ENCODE measurements around the gene FGF14. TPM values are rescaled to one million over a fixed set of nuclear protein-coding genes. Genes with fewer than 3 reads are reported as not detected.

Gene FGF14
- total RNA-seq, 1 experiment from 2014 or later = 1.0 TPM

DNA sequence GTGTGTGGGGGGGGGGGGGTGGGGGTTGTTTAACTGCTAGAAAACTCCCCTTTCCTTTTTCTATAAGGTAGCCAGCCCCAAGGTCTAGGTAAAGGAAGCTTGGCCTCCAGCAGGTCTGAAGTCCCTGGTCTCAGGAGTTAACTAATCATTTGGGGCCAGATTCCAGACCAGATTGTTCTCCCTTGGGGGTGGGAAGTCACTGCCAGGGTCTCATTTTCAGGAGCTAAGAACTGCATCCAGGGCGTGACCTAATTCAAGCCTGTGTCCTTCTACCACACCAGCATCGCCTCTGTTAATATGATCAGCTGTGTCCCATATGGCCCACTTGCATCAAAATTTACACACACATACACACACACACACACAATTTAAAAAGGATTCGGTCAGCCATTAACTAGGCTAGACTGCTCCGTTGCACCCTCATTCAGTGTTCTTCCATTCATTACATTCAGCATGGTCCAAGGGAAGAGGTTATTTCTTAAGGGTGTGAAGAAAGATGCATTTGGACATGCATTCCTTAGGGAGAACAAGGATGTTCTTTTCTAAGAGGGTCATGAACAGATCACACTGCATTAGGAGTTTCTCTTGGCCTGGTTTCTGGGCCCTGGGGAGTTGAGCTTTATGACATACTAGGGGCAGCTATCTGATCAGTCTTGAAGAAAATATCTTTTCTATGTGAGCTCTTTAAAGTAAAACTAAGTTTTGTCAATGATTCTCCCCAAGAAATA, 91.0 kb downstream of the FGF14 start:
- DNase-seq (ENCODE audit: low spot score) = no peak

DNA sequence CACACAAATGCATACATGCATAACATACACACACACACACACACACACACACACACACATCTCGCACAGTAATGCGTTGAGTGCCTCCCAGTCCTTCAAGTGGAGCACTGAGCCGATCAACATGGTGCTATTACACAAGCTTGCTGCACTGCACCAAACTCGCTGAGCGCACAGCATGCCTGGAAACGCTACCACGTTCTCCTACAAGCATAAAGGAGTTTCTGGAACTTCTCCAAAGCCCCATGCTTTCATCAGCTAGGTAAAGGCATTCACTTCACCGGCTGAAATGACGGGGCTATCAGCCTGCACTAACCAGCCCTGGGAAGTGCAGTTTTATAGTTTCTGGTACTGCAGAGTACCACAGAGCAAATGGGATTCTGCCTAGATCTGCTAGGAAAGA, 92.7 kb downstream of the FGF14 start:
- DNase-seq (ENCODE audit: low spot score) = no peak

DNA sequence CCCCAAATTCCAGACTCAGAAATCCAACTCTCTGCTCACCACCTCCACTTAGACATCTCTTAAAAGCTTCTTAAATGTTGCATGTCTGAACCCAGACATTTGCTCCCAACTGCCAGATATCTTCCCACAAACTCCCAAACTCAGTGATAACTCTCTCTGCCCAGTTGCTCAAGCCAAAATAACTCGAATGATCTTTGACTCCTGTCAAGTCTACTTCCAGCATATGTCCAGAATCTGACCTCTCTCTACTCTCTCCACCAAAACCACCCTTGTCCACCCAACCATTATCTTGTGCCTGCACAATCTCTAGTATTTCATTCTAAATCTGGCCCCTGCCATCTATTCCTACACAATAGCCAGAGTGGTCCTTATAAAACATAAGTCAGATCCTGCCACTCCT, 99.3 kb downstream of the FGF14 start:
- no peak for DNase-seq (ENCODE audit: low spot score)

DNA sequence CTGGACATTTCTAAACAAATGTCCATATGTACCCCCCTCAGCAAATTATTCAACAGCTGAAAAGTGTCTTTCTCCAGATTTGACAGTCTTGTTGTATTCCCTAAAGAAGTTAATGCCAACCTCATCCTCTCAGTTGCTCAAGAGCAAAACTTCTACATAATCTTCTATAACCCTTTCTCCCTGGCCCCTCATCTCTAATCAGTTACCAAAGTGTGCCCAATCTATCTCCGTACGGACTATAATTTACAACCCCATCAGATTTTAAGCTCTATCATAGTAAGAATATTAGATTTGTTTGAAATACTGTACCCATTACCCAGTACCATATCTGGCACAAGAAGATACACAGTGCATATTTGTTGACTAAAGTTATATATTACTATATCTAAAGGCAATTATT, 101.5 kb downstream of the FGF14 start:
- DNase-seq (ENCODE audit: low spot score) = no peak

DNA sequence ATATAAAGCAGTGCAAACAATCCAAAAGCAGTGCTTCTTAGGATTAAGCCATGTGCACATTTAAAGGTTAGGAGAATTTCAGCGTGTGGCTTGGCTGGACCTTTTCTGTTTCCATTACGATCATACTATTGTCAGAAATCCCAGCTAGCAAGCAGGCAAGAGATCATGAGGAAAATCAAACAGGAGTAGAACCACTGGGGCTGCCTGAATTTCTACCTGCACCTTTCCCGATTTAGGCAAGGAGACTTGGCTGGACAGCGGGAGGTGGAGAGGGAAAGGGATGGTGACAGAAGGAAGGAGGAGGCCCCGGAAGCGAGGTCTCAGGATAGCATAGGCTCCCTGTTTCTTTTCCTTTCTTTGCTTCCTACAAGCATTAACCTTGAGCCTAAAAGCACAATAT, 102.5 kb downstream of the FGF14 start:
- DNase-seq (ENCODE audit: low spot score) = no peak

DNA sequence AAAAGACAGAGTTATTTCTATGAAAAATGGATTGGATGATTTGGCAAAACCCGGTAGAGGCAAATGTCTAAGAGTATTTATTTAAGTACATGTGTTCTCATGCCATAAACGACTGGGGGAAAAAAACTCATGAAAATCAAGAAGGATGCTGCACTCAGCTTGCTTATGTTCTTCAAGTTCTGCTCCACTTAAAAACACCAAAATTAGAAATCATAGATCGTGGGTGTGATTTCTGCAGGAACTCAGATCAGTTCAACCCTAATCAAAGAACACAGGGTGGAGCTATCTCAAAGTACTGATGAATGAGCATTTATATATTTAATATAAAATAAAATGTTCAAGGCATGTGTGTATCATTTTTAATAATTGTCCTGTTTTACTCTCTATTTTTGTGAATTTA, 103.8 kb downstream of the FGF14 start:
- no peak for DNase-seq (ENCODE audit: low spot score)

DNA sequence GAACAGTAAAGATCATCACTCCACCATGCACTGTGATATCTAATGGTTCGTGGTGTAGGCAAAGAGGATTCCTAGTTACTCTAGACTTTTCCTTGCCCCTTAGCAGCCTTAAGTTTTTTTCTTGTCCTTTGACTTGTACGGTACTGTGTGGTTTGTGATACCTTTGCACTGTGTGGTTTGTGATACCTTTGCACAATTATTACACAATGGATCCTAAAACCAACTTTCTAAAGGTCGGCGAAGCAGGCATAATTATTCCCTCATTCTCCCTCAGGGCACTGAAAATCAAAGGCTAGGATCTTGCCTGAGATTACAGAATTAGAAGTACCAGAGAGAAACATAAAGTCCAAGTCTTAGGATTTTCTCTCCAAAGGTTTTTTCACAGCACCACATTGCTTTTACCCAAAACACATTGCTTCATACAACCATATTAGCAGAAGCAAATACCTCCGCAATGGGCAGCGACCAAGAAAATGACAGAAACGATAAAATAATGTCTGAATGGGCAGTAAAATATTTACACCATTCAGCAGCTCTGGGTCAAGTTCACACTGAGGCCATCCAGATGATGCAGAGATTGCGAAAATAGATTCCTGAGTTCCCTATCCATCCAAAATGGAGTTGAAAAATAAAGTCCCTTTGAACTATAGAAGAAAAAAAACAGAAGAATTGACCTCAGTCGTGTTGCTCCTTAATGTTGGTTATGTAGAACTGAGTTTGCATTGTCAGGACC, 106.4 kb downstream of the FGF14 start:
- no peak for DNase-seq (ENCODE audit: low spot score)

DNA sequence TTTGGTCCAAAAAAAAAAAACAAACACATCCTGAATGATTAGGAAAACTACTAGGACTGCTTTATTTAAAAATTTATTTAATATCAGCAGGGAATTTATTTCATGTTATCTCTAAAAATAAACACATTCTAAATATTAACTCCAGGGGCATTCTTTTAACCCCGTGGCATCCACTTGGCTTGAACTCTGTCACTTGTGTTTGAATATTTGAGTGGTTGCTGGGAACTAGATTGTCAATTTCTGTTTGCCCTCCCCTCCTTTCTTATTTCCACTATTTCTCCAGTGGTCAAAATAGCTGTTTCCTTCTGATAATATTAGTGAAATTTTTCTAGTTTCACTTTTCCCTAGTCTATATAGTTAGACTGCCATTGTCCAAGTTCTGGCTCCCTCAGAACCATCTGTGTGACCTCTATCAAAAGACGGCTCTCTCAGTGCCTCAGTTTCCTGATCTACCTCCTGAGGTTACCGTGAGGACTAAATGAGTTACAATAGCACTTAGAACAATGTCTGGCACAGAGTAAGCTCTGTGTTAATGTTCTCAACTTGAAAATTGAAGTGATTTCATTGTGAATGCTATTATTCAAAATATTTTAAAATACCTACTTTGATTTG, 107.3 kb downstream of the FGF14 start:
- DNase-seq (ENCODE audit: low spot score) = no peak

DNA sequence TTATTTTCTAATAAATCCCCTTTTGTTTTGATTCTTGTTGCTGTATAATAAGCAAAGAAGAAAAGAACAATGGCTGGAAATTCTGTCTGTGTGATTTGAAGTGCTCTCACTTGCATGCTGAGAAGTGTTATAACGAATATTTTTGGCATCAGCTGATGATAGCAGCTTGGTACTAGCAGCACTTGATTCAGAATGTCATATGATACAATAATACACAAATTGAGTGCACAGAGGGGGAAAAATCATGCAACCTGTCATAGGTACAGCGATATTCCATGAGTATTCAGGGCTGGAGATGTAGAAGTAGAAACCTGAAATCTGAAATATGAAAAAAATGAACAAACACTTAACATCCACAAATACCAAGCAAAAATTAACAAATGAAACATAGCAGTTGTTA, 108.1 kb downstream of the FGF14 start:
- no peak for DNase-seq (ENCODE audit: low spot score)

DNA sequence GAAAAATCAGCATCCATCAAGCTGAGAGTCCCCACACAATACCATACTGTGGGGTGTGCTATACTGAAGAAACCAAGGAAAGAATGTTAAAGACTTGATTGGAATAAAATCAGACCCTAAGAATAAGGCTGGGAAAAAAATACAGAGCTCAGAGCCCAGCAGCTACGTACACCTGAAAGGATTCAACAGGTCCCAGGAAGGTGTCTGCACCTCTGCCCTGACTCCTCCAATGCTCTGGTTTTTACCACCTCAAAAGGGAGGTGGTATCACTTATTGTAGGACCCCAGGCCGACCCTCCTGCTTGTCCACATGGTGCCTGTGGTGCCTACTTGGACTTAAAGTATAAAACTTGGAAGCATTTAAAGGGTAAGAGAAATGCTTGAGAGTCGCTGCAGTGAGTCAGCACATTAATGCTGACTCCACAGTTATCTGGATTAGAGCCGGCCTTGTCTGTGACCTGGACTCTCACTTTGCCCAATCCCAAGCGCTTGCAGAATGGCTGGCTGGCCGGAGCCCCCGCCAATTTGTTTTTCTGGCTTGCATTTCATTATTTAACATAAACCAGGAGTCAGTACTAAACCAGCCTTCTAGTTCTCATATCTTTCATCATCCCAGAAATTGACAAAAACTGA, 110.1 kb downstream of the FGF14 start:
- no peak for DNase-seq (ENCODE audit: low spot score)

DNA sequence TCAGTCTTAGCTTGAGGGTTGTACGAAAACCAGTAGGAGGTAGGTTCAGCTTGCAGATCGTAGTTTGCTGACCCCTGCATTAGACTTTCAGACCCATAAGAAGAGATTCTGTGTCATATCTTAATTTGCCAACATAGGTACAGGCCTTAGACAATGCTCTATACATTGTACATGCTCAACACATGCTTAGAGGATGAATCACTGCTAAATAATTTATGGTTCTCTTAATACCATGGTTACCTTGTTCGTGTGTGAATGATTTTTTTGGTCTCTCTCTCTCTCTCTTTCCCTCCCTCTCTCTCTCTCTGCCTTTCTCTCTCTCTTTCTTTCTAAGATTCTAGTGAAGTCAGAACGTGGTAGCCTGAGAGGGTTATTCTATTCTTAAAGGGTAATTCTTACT, 112.2 kb downstream of the FGF14 start:
- no peak for DNase-seq (ENCODE audit: low spot score)

DNA sequence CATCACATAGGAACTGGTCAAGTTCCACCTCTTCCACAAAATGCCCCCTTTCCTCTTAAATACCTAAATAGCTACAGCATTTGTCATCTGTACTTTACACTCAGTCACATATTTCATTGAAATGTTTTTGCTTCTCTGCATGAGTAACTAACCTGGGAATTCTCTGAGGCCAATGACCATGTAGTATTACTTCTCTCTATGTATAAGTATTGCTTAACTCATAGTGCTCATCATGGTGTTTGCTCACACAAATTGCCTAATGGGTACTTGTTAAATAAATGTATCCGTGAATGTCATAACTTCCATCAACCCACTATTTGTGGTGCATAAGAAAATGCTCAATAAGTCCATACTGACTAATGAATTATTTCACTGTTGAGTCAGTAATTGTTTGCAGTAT, 115.5 kb downstream of the FGF14 start:
- DNase-seq (ENCODE audit: low spot score) = peak; percentile 5

DNA sequence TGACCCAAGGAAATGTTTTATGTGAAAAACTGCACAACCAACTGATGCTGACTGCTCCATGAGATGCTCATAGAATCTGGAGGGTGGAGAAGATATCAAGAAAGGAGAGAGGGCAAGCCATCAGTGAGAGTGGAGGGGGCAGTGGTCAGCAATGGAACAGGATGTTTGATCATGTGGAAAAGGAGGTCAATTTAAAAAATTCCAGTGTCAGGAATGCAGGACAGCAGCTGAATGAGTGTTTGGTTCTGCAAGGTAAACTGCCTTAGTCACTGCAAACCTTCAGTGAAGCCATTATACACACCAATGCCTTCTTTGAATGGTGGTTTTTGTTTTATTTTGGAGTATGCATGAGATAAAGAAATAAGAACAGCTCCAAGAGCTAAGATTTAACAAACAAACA, 121.5 kb downstream of the FGF14 start:
- DNase-seq (ENCODE audit: low spot score) = no peak

DNA sequence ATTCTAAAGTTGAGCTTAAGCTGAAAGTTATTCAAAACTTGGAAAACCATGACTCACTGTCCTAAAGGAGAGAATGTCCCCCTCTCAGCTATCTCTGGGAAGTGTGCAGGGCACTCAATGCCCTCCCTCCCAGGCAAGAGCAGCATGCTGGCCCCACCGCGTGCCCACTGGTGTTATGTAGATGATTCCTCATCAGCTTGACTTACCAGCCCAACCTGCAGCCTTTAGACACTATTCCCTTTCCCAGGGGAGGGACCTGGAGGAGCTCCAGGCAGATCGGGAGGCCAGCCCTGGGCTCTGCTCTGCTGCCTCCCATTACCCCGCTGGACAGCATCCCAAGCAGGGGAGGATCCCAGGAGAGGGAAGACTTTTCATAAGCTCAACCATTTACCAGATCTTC, 124.6 kb downstream of the FGF14 start:
- no peak for DNase-seq (ENCODE audit: low spot score)

DNA sequence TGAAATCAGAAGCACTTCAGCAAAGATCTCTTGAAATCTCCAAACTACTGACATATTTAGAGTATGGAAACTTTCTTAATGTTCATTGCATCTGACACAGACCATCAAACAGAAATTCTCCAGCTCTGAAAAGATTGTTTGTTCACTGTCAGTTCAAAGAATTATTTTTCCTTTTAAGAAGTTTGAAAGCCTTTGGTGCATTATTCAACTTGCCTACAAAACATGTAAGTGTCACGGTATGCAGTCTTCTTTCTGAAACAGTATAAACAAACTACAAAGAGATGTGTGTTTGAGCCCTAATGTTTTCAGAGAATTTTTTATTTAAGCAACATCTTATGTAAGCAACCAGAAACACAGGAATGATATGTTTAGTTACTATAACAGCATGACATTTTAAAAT, 125.4 kb downstream of the FGF14 start:
- no peak for DNase-seq (ENCODE audit: low spot score)

DNA sequence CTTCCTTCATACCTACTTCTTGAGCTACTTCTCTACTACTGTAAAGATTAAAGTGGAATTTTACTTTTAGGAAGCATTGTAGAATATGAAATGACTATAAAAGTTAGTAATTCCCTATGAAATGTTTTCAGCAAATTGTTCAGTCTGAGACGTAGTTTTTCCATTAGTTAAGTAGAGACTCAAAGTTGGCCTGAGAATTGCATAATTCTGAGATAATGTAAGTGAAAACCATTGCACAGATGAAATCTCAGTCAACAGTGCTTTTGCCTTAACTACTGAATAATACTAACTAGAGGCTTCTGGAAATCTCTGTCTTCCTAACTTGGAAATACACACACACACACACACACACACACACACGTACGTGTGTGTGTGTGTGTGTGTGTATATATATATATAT, 125.9 kb downstream of the FGF14 start:
- DNase-seq (ENCODE audit: low spot score) = no peak

DNA sequence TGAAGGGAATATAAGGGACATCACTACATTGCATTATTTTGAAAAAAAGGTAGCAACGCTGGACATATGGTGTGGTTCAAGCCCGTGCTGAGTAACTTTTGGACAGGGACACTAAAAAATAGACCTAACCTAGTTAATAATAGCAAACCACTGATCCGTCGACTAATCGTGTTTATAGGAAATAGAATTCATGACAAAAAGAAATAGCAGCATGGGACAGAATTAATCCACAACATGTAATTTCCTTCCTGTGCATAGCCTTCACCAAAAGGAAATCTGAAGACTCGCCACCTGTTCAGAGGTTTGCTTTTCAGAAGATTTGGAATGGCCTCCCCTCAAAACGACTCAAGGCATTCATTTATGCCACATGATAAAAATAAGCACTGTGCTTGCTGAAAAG, 128.7 kb downstream of the FGF14 start:
- DNase-seq (ENCODE audit: low spot score) = no peak

DNA sequence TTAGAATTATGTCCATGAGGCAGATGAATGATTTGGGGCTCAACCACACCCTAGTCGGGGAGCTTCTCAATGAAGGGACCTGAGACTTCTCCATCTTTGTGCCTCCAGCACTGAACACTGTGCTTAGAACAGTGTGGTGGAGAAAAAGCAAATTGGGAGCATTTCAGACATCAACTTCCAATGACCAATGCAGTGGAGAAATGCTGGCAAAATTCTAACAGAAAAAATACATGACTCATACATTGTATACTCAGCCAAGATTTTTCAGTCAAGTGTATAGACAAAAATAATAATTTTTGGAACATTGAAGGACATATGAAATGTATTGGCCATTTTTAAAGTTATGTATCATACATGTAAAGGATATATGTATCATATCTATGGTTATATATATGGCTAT, 134.7 kb downstream of the FGF14 start:
- no peak for DNase-seq (ENCODE audit: low spot score)

DNA sequence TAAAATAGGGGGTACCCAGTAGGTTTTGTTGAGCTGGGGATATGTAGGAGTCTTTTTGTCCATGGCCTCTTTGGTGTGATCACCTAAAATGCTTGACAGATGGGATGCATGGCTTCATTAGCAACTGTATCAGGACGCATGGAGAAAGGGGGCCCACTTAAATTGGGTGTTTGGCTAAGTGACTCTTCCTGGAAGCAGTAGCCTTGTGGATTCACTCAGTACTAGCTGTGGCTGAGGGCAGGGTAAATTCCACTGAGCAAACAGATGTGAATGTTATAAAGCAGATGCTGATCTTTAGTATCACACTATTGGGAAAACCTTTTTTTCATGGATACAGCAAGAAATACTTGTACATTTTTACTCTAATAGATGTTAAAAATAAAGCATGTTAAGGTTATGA, 140.0 kb downstream of the FGF14 start:
- no peak for DNase-seq (ENCODE audit: low spot score)

DNA sequence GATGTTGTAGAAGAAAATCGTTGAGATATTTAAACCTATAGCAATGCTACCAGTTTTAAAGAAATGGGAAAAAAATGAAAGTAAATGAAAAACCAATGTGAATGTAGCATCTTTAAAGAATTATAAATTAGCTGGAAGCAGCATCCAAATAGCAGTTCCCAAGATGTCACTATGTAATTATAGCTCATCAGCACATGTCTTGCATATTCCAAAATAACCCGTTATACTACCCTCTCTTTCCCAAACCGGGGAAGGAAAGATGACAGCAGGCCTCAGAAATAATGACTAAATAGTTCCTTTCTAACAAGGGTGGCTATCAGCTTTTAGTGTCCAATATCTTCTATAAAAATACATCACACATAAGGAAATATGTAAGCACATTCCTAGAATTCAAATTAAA, 140.5 kb downstream of the FGF14 start:
- DNase-seq (ENCODE audit: low spot score) = no peak

DNA sequence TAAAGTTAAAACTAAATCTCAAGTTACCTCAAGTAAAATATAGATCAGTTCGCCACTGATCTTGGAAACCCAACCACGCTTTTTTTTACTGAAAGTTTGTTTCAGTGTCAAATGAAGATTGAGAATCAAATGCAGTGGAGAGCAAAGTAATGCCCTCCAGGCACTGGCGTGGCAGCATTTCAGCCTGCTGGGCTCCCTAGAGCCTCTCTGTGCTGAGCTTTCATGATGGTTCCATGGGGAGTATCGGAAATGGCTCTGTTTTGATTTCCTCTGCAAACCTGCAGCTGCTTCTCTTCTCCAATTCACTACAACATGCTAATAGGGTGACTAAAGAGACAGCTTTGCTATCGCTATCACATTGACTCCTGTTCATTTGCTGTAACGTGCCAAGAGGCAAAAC, 141.6 kb downstream of the FGF14 start:
- no peak for DNase-seq (ENCODE audit: low spot score)

DNA sequence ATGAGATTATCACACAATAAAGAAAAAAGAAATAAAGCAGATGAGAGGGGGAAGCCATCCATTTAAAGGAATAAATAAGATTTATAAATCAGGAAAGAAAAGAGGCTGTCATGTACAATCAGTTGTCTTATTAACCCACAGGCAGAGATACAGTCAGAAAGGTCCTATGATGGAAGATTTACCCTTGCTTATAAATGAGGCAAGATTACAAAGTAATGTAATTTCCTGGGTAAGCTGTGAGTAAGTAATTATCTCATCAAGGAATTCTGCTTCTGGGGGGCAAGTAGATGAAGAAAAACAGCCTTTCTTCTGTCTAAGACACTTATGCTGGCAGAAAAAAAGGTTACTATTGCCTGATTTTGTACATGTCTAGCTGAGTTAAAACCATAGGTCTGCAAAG, 146.4 kb downstream of the FGF14 start:
- DNase-seq (ENCODE audit: low spot score) = no peak

DNA sequence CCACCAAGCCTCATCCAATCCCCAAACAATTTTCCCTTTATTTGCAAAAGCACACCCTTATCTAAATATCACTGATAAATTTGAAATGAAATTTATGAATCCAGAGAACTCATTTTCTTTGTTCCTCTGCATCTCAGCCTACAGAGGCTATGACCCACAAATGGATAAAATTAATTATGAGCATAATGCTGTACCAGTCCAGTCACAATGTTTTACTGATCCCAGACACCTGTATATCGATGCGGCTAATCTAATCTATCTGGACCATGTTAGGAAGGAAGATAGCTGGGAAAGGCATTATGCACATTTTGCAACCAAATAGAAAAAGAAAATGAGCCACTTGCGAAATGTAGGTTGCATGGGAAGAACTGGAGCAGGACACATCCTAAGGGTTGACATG, 150.0 kb downstream of the FGF14 start:
- DNase-seq (ENCODE audit: low spot score) = no peak
